ENCODE data around the gene ADCY1. TPM values are rescaled to one million over a fixed set of nuclear protein-coding genes. Genes with fewer than 3 reads are reported as not detected.
A peak's percentile ranks its signal among the peaks of the same experiment; 100 is the strongest.

ADCY1 gene
- total RNA-seq, 2 donors from 2014 or later, result 1.9 TPM; not detected in 1

- Mint-ChIP-seq H3K36me3 (no peaks in the 10 kb centered on the region), H3K27ac (no peak overlapping the region)
Observed at GRCh38 chr7:45599851-45600706, 25.9 kb downstream of the ADCY1 start.

GRCh38 chr7:45601094-45601493 lies 26.9 kb downstream of the ADCY1 start:
- Mint-ChIP-seq H3K9me3 (peaks cover 0 to 3% of the 10 kb centered on the region in 2 donors), H3K27ac (no peak overlapping the region), H3K36me3 (no peaks in the 10 kb centered on the region)
- ATAC-seq (no peak), DNase-seq (ENCODE audit: low spot score in 2 of 2) (no peak)

More at GRCh38 chr7:45599851-45600706, 25.9 kb downstream of the ADCY1 start:
- no peaks in the 10 kb centered on the region for H3K9me3 Mint-ChIP-seq
- ATAC-seq (no peak), DNase-seq (ENCODE audit: low spot score in 2 of 2) (no peak)

- no peak overlapping the region for H3K27ac Mint-ChIP-seq
- peaks cover 0 to 3% of the 10 kb centered on the region in 2 donors for H3K9me3 Mint-ChIP-seq
- no peak for DNase-seq (ENCODE audit: low spot score in 2 of 2)
- ATAC-seq, result no peak
- no peaks in the 10 kb centered on the region for H3K36me3 Mint-ChIP-seq
Observed at GRCh38 chr7:45601816-45602540, 27.8 kb downstream of the ADCY1 start.

GRCh38 chr7:45606050-45606449 lies 31.9 kb downstream of the ADCY1 start:
- no peak overlapping the region for H3K27ac Mint-ChIP-seq
- no peaks in the 10 kb centered on the region for H3K36me3 Mint-ChIP-seq
- no peak for DNase-seq (ENCODE audit: low spot score in 2 of 2)
- H3K9me3 Mint-ChIP-seq, result peaks cover 0 to 12% of the 10 kb centered on the region in 2 donors
- ATAC-seq, result no peak

DNA sequence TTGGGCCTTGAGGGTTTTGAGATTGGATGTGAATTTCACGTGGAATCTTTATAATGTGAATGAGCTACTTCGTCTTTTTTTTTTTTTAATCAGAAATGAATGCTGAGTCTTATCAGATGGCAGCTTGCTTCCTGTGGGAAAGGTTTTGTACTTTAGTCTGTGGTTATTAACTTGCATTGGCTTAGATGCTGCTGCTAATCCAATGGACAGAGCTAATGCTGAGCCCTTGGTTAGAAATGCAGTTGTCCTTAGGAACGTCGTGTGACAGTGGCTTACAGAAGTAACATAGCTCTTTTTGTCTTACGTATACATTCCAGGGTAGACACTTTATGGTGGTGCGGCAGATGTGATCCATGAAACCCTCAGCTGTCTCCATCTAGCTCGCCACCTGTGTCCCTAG lies 32.8 kb downstream of the ADCY1 start:
- DNase-seq (ENCODE audit: low spot score in 2 of 2), result no peak
- no peak for ATAC-seq
- peaks cover 0 to 15% of the 10 kb centered on the region in 2 donors for H3K9me3 Mint-ChIP-seq
- no peaks in the 10 kb centered on the region for H3K36me3 Mint-ChIP-seq
- no peak overlapping the region for H3K27ac Mint-ChIP-seq

GRCh38 chr7:45609180-45609579 lies 35.0 kb downstream of the ADCY1 start:
- Mint-ChIP-seq H3K36me3 (peaks cover 0 to 8% of the 10 kb centered on the region in 2 donors), H3K27ac (no peak overlapping the region)
- no peak for ATAC-seq

DNA sequence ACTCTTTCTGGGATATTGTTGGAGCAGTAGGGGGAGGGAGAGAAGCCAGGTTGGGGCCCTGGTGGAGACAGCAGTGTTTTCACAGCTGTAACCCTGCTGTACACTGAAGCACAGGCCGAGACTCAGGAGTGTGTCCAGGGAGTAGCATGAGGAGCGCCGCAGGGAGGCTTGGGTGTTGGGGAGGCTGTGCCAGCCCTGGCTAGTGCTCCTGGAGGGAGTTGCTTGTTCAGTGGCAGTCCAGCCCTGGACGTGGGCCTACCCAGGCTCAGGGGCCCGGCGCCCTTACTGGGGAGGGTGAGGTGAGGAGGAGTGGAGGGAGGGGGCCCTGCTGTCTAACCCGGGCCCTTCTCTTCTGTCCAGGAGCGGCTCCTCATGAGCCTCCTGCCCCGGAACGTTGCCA lies 35.9 kb downstream of the ADCY1 start:
- Mint-ChIP-seq H3K9me3 (peaks cover 15 to 32% of the 10 kb centered on the region in 2 donors), H3K36me3 (peaks cover 0 to 8% of the 10 kb centered on the region in 2 donors), H3K27ac (no peak overlapping the region)
- DNase-seq (ENCODE audit: low spot score in 2 of 2) (no peak), ATAC-seq (no peak)

More at GRCh38 chr7:45609180-45609579, 35.0 kb downstream of the ADCY1 start:
- H3K9me3 Mint-ChIP-seq, result peaks cover 11 to 28% of the 10 kb centered on the region in 2 donors
- DNase-seq (ENCODE audit: low spot score in 2 of 2), result no peak

GRCh38 chr7:45610660-45611299 lies 36.6 kb downstream of the ADCY1 start:
- H3K27ac Mint-ChIP-seq, result no peak overlapping the region
- H3K9me3 Mint-ChIP-seq, result peaks cover 21 to 35% of the 10 kb centered on the region in 2 donors
- no peak for DNase-seq (ENCODE audit: low spot score in 2 of 2)
- ATAC-seq, result no peak
- peaks cover 0 to 8% of the 10 kb centered on the region in 2 donors for H3K36me3 Mint-ChIP-seq

GRCh38 chr7:45617166-45617565 lies 43.0 kb downstream of the ADCY1 start:
- no peak for DNase-seq (ENCODE audit: low spot score in 2 of 2)
- H3K27ac Mint-ChIP-seq, result no peak overlapping the region
- H3K9me3 Mint-ChIP-seq, result peaks cover 30 to 32% of the 10 kb centered on the region in 2 donors
- H3K36me3 Mint-ChIP-seq, result peaks cover 0 to 8% of the 10 kb centered on the region in 2 donors
- no peak for ATAC-seq

DNA sequence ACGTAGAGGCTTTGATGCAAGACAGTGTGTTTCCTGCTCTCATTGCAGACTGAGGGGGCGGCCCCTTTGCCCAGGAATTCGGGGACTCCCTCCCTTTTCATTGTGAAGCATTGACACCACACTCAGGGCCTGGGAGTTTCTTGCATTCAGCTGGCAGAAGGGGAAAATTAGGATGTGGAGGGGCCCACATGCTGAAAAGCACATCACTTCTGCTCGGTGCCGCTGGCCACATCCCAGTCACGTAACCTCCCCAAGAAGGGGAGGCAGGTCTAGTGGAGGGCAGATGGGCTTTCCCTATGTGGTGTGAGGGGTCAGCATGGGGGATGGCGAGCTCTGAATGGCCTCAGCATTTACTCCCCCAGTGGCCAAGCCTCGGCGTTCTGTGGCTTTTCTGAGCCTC lies 47.9 kb downstream of the ADCY1 start:
- Mint-ChIP-seq H3K36me3 (no peaks in the 10 kb centered on the region), H3K27ac (no peak overlapping the region), H3K9me3 (peaks cover 9 to 17% of the 10 kb centered on the region in 2 donors)
- DNase-seq (ENCODE audit: low spot score in 2 of 2), result no peak
- ATAC-seq, result no peak

- ATAC-seq (no peak), DNase-seq (ENCODE audit: low spot score in 2 of 2) (no peak)
- H3K9me3 Mint-ChIP-seq, result peaks cover 9 to 14% of the 10 kb centered on the region in 2 donors
- H3K27ac Mint-ChIP-seq, result no peak overlapping the region
- H3K36me3 Mint-ChIP-seq, result no peaks in the 10 kb centered on the region
Observed at GRCh38 chr7:45623157-45623556, 49.0 kb downstream of the ADCY1 start.

GRCh38 chr7:45623740-45624391 lies 49.7 kb downstream of the ADCY1 start:
- ATAC-seq, result no peak
- no peak for DNase-seq (ENCODE audit: low spot score in 2 of 2)

DNA sequence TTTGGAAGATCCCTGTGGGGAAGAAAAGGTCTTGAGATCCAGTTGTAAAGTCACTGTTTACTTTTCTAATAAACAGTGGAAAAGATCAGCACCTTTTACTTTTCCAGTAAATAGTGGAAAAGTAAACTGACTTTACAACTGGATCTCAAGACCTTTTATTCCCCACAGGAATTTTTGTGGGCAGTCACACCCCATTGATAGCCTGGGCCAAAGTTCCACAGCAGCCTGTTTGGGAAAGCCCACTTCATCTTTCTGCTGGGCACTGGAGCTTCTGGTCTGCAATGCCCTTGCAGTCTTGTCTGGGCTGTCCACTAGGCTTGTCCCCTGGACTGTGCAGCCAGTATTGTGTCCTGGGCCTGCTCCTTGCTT lies 50.2 kb downstream of the ADCY1 start:
- no peaks in the 10 kb centered on the region for H3K36me3 Mint-ChIP-seq
- no peak for DNase-seq (ENCODE audit: low spot score in 2 of 2)
- ATAC-seq, result no peak
- peaks cover 6 to 13% of the 10 kb centered on the region in 2 donors for H3K9me3 Mint-ChIP-seq
- H3K27ac Mint-ChIP-seq, result no peak overlapping the region

More at GRCh38 chr7:45623740-45624391, 49.7 kb downstream of the ADCY1 start:
- Mint-ChIP-seq H3K36me3 (no peaks in the 10 kb centered on the region), H3K9me3 (peaks cover 7 to 13% of the 10 kb centered on the region in 2 donors), H3K27ac (peak overlapping the region in 1 of 2 donors; percentile 52)

GRCh38 chr7:45625067-45625466 lies 50.9 kb downstream of the ADCY1 start:
- peaks cover 4 to 10% of the 10 kb centered on the region in 2 donors for H3K9me3 Mint-ChIP-seq
- no peak for DNase-seq (ENCODE audit: low spot score in 2 of 2)
- H3K27ac Mint-ChIP-seq, result no peak overlapping the region
- H3K36me3 Mint-ChIP-seq, result no peaks in the 10 kb centered on the region
- no peak for ATAC-seq

GRCh38 chr7:45625714-45626440 lies 51.7 kb downstream of the ADCY1 start:
- peaks cover 0 to 7% of the 10 kb centered on the region in 2 donors for H3K9me3 Mint-ChIP-seq
- H3K27ac Mint-ChIP-seq, result no peak overlapping the region
- H3K36me3 Mint-ChIP-seq, result no peaks in the 10 kb centered on the region
- DNase-seq (ENCODE audit: low spot score in 2 of 2) (no peak), ATAC-seq (no peak)
